Measurements from ENCODE around the gene RAI1. TPM values are rescaled to one million over a fixed set of nuclear protein-coding genes. Genes with fewer than 3 reads are reported as not detected.
A peak's percentile ranks its signal among the peaks of the same experiment; 100 is the strongest.

The RAI1 gene
- total and polyA plus RNA-seq, 2 of the 8 experiments (the other 6 are each of a cell fraction or from before 2014, with no cell fraction given) = 0.39 to 1.2 TPM

GRCh38 chr17:17668775-17669579 lies 12.3 kb upstream of the RAI1 start:
- H4K8ac ChIP-seq (ENCODE audit: extremely low read depth, insufficient read depth, low read length) = peak overlapping the region; percentile 3; the same call in 1 of the 2 replicates
- no peak overlapping the region for H3K27ac ChIP-seq (ENCODE audit: low read depth, low read length)
- ChIA-PET CTCF (ENCODE audit: partially characterized antibody) (interaction anchor here (0.5 to 2.3 kb wide), 6 partner anchors 11 to 358 kb away, joined by 3 to 15 read pairs (median 4); no protein-coding TSS in a partner anchor), POLR2A (ENCODE audit: partially characterized antibody) (interaction anchor here (0.7 to 1.0 kb wide), 2 partner anchors 52 to 63 kb away, joined by 3 read pairs; no protein-coding TSS in a partner anchor)
- H3K18ac ChIP-seq (ENCODE audit: extremely low read depth, low read length) = no peak overlapping the region; the same call in 1 of the 2 replicates
- no peaks in the 10 kb centered on the region for H3K9me3 ChIP-seq (ENCODE audit: insufficient read depth in 2 of 2, low read depth in 1 of 2, low read length in 1 of 2)
- no peak overlapping the region for H2BK5ac ChIP-seq (ENCODE audit: low read depth, low read length)
- DNase-seq (ENCODE audit: low read depth in 1 of 2, low spot score in 2 of 2) = no peak
- H3K9ac ChIP-seq (replicated peaks in 1 of 4; ENCODE audit: extremely low read depth in 1 of 4, low read depth in 3 of 4, low read length in 3 of 4) = no peak overlapping the region
- no peak overlapping the region for H4K91ac ChIP-seq (replicated peaks; ENCODE audit: insufficient read length, low read length)
- H4K5ac ChIP-seq (ENCODE audit: insufficient read length, low read depth, low read length) = no peak overlapping the region
- no peak for FAIRE-seq
- H3K4me3 ChIP-seq (ENCODE audit: extremely low read depth in 1 of 4, insufficient read depth in 2 of 4, low read depth in 3 of 4, low read length in 4 of 4) = no peak overlapping the region
- TF ChIP-seq CHD1 (IDR thresholded peaks at IDR 0.05; ENCODE audit: low read depth, low read length) (no peak), PHF8 (conservative IDR thresholded peaks at IDR 0.05; ENCODE audit: low read depth, low read length) (no peak)
- no peaks in the 10 kb centered on the region for H3K79me1 ChIP-seq (ENCODE audit: low read depth, low read length)
- no peaks in the 10 kb centered on the region for H4K20me1 ChIP-seq (replicated peaks in 1 of 2; ENCODE audit: control insufficient read depth in 1 of 2, insufficient read depth in 2 of 2, low read length in 2 of 2)
- no peak overlapping the region for H3K56ac ChIP-seq (replicated peaks; ENCODE audit: insufficient read length, low read depth, low read length)
- WGBS, 2 experiments (ENCODE audit: extremely low coverage in 1 of 2, insufficient coverage in 1 of 2, insufficient read length in 1 of 2, insufficient replicate concordance in 2 of 2, low coverage in 1 of 2, low lambda C conversion rate in 2 of 2, missing lambda C conversion rate in 1 of 2) = 81% methylated on average over 20 of the region's 20 CpGs; no CpG with 5 or more reads in 1 of the 2 experiments
- H3K79me2 ChIP-seq (ENCODE audit: control insufficient read depth in 1 of 2, insufficient read depth in 2 of 2, low read length in 2 of 2) = no peaks in the 10 kb centered on the region
- H3K23me2 ChIP-seq (ENCODE audit: low read depth, low read length) = no peaks in the 10 kb centered on the region
- no peak overlapping the region for H2AK5ac ChIP-seq (ENCODE audit: low read depth, low read length)
- H3K4me1 ChIP-seq (replicated peaks in 1 of 4; ENCODE audit: control insufficient read depth in 3 of 4, insufficient read depth in 4 of 4, low read length in 3 of 4) = no peaks in the 10 kb centered on the region; a peak in 1 of 7 replicates
- peaks cover 0 to 9% (median 6%) of the 10 kb centered on the region in 4 experiments; a peak in 5 of 7 replicates for H3K27me3 ChIP-seq (replicated peaks in 1 of 4; ENCODE audit: control insufficient read depth in 3 of 4, extremely low read depth in 1 of 4, insufficient read depth in 3 of 4, low read length in 3 of 4)
- H2BK15ac ChIP-seq (ENCODE audit: low read length) = 0 out of 2 replicates have a peak overlapping the region, but pooled peaks have one; percentile 29
- H3K4ac ChIP-seq (replicated peaks; ENCODE audit: insufficient read length, low read depth, low read length) = peak overlapping the region; percentile 44
- no peak overlapping the region for H2BK20ac ChIP-seq (ENCODE audit: low read length)
- no peak overlapping the region for H2BK120ac ChIP-seq (replicated peaks; ENCODE audit: low read depth, low read length)
- H3K4me2 ChIP-seq (ENCODE audit: insufficient read depth in 1 of 2, low read depth in 2 of 2, low read length in 2 of 2) = no peak overlapping the region
- H3K36me3 ChIP-seq (ENCODE audit: control insufficient read depth in 2 of 4, insufficient read depth in 4 of 4, low read length in 3 of 4) = no peaks in the 10 kb centered on the region
- no peak overlapping the region for H2AFZ ChIP-seq (ENCODE audit: low read length)
- no peak overlapping the region for H3K14ac ChIP-seq (ENCODE audit: insufficient read length)
- H3K23ac ChIP-seq (ENCODE audit: insufficient read length) = no peak overlapping the region
- peak overlapping the region; percentile 50; the same call in 1 of the 2 replicates for H2BK12ac ChIP-seq (ENCODE audit: low read depth, low read length)

Measured in H1 (cell line).